Right lobe of liver (tissue), 4 donors: ENCODE data around the gene FIGN.

ENCODE experiments used
- POLR2A ChIP-seq: fragments of 450-650 bp; IDR thresholded peaks from one replicate; pipeline ENCODE4 v1.6.1; 2017; ENCODE audit warnings: antibody characterized with exemption, mild to moderate bottlenecking
- TF ChIP-seq, protein P1 (sequence below), 4 donors: fragments of 200-600 bp in 3 of 4; fragments of 450-650 bp in 1 of 4; IDR thresholded peaks; one replicate each; pipeline versions ENCODE4 v1.5.1 to v1.8.0; 2016 to 2022; ENCODE audit warnings: antibody characterized with exemption in 4 of 4, mild to moderate bottlenecking in 2 of 4
- donor health status: DM: no; HTN: no; CAD: no.
- donor health status: DM: no; HTN: no; CAD: no.
- donor health status: DM: no; HTN: yes; CAD: no.

DNA sequence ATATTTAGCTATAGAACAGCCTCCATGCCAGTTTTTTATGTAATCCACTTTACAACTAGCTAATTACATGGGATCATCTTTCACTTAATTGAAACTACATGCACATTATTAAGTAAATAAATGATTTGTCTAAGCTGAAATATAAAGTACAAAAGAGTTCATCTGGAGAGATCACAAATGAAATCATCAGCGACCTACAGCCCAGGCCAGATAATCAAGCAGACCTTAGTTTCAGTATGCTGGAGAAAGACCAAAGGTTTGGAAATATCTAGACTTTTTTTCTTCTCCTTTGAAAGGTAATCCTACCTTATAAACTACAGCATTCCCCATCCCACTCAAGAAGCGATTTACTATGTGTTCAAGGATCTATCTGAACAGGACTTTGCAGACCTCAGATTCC is 26.5 kb downstream of the FIGN start:
- no peak for TF ChIP-seq POLR2A
- TF ChIP-seq, protein P1, sequence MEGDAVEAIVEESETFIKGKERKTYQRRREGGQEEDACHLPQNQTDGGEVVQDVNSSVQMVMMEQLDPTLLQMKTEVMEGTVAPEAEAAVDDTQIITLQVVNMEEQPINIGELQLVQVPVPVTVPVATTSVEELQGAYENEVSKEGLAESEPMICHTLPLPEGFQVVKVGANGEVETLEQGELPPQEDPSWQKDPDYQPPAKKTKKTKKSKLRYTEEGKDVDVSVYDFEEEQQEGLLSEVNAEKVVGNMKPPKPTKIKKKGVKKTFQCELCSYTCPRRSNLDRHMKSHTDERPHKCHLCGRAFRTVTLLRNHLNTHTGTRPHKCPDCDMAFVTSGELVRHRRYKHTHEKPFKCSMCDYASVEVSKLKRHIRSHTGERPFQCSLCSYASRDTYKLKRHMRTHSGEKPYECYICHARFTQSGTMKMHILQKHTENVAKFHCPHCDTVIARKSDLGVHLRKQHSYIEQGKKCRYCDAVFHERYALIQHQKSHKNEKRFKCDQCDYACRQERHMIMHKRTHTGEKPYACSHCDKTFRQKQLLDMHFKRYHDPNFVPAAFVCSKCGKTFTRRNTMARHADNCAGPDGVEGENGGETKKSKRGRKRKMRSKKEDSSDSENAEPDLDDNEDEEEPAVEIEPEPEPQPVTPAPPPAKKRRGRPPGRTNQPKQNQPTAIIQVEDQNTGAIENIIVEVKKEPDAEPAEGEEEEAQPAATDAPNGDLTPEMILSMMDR (IDR thresholded peaks at IDR 0.05), result no peak
